ENCODE data around the gene RAD51D. TPM values are rescaled to one million over a fixed set of nuclear protein-coding genes. Genes with fewer than 3 reads are reported as not detected.

Gene RAD51D
- total RNA-seq, 1 donor from 2014 or later: 12.4 TPM

DNA sequence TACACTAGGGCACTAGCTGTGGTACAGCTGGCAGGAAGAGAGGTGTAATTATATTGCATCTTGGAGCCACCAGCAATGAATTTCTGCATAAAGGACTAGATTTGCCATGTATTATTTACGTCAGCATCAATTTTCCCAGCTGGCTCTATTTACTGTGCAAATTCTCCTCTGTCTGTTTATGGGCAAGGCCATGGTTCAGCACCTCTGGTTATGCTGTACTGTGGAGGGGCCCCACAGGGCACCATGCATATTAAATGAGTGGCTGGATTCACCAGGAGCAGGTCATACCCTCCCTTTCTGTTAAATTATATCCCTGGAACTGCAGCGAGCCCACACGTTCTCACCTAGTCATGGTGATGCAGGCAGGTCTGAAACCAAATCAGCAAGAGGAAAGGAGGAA lies 19.8 kb downstream of the RAD51D start:
- H3K9me3 Mint-ChIP-seq (ENCODE audit: unreplicated experiment): peaks cover 1% of the 10 kb centered on the region
- peaks cover 10% of the 10 kb centered on the region for H3K36me3 Mint-ChIP-seq (ENCODE audit: low read depth, unreplicated experiment)
- peaks cover 4% of the 10 kb centered on the region for H3K4me1 ChIP-seq (ENCODE audit: insufficient read depth, low read length)
- H4K20me1 ChIP-seq (ENCODE audit: insufficient read depth, low read length): no peaks in the 10 kb centered on the region
- H3K79me2 ChIP-seq (ENCODE audit: insufficient read depth, low read length): no peaks in the 10 kb centered on the region
- DNase-seq (ENCODE audit: low read depth) (no peak), FAIRE-seq (no peak)
- no peak overlapping the region for H3K27ac Mint-ChIP-seq (ENCODE audit: unreplicated experiment)
- no peaks in the 10 kb centered on the region for H3K27me3 ChIP-seq (ENCODE audit: insufficient read depth, low read length)
- H3K27me3 Mint-ChIP-seq (ENCODE audit: low read depth, unreplicated experiment): no peaks in the 10 kb centered on the region
- peaks cover 16% of the 10 kb centered on the region for H3K36me3 ChIP-seq (ENCODE audit: insufficient read depth, low read length)
- H3K4me3 Mint-ChIP-seq (ENCODE audit: unreplicated experiment): no peak overlapping the region
- TF ChIP-seq EZH2 (IDR thresholded peaks at IDR 0.05; ENCODE audit: insufficient read depth, low read length): no peak
- TF ChIP-seq, protein P1, sequence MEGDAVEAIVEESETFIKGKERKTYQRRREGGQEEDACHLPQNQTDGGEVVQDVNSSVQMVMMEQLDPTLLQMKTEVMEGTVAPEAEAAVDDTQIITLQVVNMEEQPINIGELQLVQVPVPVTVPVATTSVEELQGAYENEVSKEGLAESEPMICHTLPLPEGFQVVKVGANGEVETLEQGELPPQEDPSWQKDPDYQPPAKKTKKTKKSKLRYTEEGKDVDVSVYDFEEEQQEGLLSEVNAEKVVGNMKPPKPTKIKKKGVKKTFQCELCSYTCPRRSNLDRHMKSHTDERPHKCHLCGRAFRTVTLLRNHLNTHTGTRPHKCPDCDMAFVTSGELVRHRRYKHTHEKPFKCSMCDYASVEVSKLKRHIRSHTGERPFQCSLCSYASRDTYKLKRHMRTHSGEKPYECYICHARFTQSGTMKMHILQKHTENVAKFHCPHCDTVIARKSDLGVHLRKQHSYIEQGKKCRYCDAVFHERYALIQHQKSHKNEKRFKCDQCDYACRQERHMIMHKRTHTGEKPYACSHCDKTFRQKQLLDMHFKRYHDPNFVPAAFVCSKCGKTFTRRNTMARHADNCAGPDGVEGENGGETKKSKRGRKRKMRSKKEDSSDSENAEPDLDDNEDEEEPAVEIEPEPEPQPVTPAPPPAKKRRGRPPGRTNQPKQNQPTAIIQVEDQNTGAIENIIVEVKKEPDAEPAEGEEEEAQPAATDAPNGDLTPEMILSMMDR (IDR thresholded peaks at IDR 0.05; ENCODE audit: insufficient read depth, low read depth, low read length): no peak
- no peak overlapping the region for H3K4me3 ChIP-seq (ENCODE audit: insufficient read depth, low read depth, low read length)
- no peak overlapping the region for H3K27ac ChIP-seq (ENCODE audit: low read depth, low read length)
- H3K9me3 ChIP-seq (ENCODE audit: insufficient read depth, low read depth, low read length): no peaks in the 10 kb centered on the region
- H3K4me2 ChIP-seq (ENCODE audit: low read length): no peak overlapping the region
- no peak overlapping the region for H3K9ac ChIP-seq (ENCODE audit: low read length)
- H2AFZ ChIP-seq (ENCODE audit: low read depth, low read length): no peak overlapping the region
- H3K4me1 Mint-ChIP-seq (ENCODE audit: low read depth, unreplicated experiment): peaks cover 1% of the 10 kb centered on the region

DNA sequence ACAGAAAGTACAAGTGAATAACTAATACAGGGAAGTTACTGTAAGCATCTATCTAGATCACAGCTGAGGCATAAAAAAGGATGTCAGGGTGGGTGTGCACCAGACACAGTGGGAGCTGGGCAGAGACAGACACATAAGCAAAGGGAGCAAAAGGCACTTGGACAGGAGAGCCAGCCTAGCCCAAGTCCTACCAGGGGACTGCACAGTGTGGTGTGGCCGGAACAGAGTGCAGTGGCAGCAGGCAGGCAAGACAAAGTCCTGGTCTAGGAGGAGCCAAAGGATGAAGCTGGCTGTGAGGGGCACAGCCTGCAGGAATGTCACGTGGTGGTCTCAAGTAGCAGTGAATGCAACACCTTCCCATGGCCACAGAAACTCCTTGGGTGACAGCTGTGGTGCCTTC lies 21.9 kb downstream of the RAD51D start:
- Mint-ChIP-seq H3K4me3 (ENCODE audit: unreplicated experiment) (no peak overlapping the region), H3K36me3 (ENCODE audit: low read depth, unreplicated experiment) (peaks cover 10% of the 10 kb centered on the region), H3K4me1 (ENCODE audit: low read depth, unreplicated experiment) (peaks cover 5% of the 10 kb centered on the region), H3K9me3 (ENCODE audit: unreplicated experiment) (peaks cover 3% of the 10 kb centered on the region), H3K27me3 (ENCODE audit: low read depth, unreplicated experiment) (no peaks in the 10 kb centered on the region), H3K27ac (ENCODE audit: unreplicated experiment) (no peak overlapping the region)
- H3K4me3 ChIP-seq (ENCODE audit: insufficient read depth, low read depth, low read length): no peak overlapping the region
- no peak overlapping the region for H3K9ac ChIP-seq (ENCODE audit: low read length)
- no peaks in the 10 kb centered on the region for H3K27me3 ChIP-seq (ENCODE audit: insufficient read depth, low read length)
- FAIRE-seq (no peak), DNase-seq (ENCODE audit: low read depth) (no peak)
- H4K20me1 ChIP-seq (ENCODE audit: insufficient read depth, low read length): no peaks in the 10 kb centered on the region
- H3K79me2 ChIP-seq (ENCODE audit: insufficient read depth, low read length): no peaks in the 10 kb centered on the region
- TF ChIP-seq, protein P1 (IDR thresholded peaks at IDR 0.05; ENCODE audit: insufficient read depth, low read depth, low read length): no peak
- no peak for TF ChIP-seq EZH2 (IDR thresholded peaks at IDR 0.05; ENCODE audit: insufficient read depth, low read length)
- no peak overlapping the region for H3K27ac ChIP-seq (ENCODE audit: low read depth, low read length)
- H2AFZ ChIP-seq (ENCODE audit: low read depth, low read length): no peak overlapping the region
- peaks cover 9% of the 10 kb centered on the region for H3K4me1 ChIP-seq (ENCODE audit: insufficient read depth, low read length)
- no peaks in the 10 kb centered on the region for H3K9me3 ChIP-seq (ENCODE audit: insufficient read depth, low read depth, low read length)
- H3K4me2 ChIP-seq (ENCODE audit: low read length): no peak overlapping the region
- peaks cover 16% of the 10 kb centered on the region for H3K36me3 ChIP-seq (ENCODE audit: insufficient read depth, low read length)

DNA sequence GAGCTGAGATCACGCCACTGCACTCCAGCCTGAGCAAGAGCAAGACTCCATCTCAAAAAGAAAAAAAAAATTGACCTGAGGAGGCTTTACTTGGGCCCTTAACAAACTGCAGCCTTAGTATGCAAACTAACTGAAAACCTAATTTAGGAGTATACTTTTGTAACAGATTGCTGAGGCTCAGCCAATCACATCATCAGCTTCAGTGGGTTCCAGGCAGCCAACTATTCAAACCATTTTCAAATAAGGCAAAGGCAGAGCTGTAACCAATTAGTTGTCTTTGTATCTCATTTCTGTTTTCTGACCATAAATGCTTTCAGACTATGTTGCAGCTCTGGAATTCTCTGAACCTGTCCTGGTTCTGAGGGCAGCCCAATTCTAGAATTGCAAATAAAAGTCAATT lies 23.9 kb downstream of the RAD51D start:
- no peaks in the 10 kb centered on the region for H3K27me3 ChIP-seq (ENCODE audit: insufficient read depth, low read length)
- H3K4me1 Mint-ChIP-seq (ENCODE audit: low read depth, unreplicated experiment): peaks cover 5% of the 10 kb centered on the region
- no peak overlapping the region for H3K27ac ChIP-seq (ENCODE audit: low read depth, low read length)
- peaks cover 16% of the 10 kb centered on the region for H3K36me3 ChIP-seq (ENCODE audit: insufficient read depth, low read length)
- peaks cover 9% of the 10 kb centered on the region for H3K4me1 ChIP-seq (ENCODE audit: insufficient read depth, low read length)
- no peak overlapping the region for H3K27ac Mint-ChIP-seq (ENCODE audit: unreplicated experiment)
- H3K79me2 ChIP-seq (ENCODE audit: insufficient read depth, low read length): no peaks in the 10 kb centered on the region
- H2AFZ ChIP-seq (ENCODE audit: low read depth, low read length): no peak overlapping the region
- no peaks in the 10 kb centered on the region for H4K20me1 ChIP-seq (ENCODE audit: insufficient read depth, low read length)
- H3K4me3 ChIP-seq (ENCODE audit: insufficient read depth, low read depth, low read length): no peak overlapping the region
- TF ChIP-seq EZH2 (IDR thresholded peaks at IDR 0.05; ENCODE audit: insufficient read depth, low read length): no peak
- TF ChIP-seq, protein P1 (IDR thresholded peaks at IDR 0.05; ENCODE audit: insufficient read depth, low read depth, low read length): no peak
- DNase-seq (ENCODE audit: low read depth): no peak
- peaks cover 5% of the 10 kb centered on the region for H3K36me3 Mint-ChIP-seq (ENCODE audit: low read depth, unreplicated experiment)
- no peak overlapping the region for H3K4me2 ChIP-seq (ENCODE audit: low read length)
- H3K9me3 Mint-ChIP-seq (ENCODE audit: unreplicated experiment): peaks cover 3% of the 10 kb centered on the region
- H3K4me3 Mint-ChIP-seq (ENCODE audit: unreplicated experiment): no peak overlapping the region
- H3K9me3 ChIP-seq (ENCODE audit: insufficient read depth, low read depth, low read length): no peaks in the 10 kb centered on the region
- no peaks in the 10 kb centered on the region for H3K27me3 Mint-ChIP-seq (ENCODE audit: low read depth, unreplicated experiment)
- no peak overlapping the region for H3K9ac ChIP-seq (ENCODE audit: low read length)
- FAIRE-seq: no peak

Measured in astrocyte (in vitro differentiated cells and primary cell).